ENCODE measurements around the gene SLC26A5. TPM values are rescaled to one million over a fixed set of nuclear protein-coding genes. Genes with fewer than 3 reads are reported as not detected.

The SLC26A5 gene
- total and polyA plus RNA-seq, 10 of the 15 experiments (the other 5 are each of a cell fraction or from before 2014, with no cell fraction given) = 0.03 TPM; not detected in 9

- TF ChIP-seq PRDM15 (CRISPR knock-in tag; IDR thresholded peaks at IDR 0.05) (no peak), ZZZ3 (IDR thresholded peaks at IDR 0.05; ENCODE audit: control insufficient read depth, insufficient read length, low read depth) (no peak), FOS (IDR thresholded peaks at IDR 0.05; ENCODE audit: borderline replicate concordance, extremely low read depth, insufficient read length) (no peak), TCF3 (IDR thresholded peaks at IDR 0.05; ENCODE audit: borderline replicate concordance, insufficient read depth, low read depth, low read length) (0 out of 2 replicates have a peak, but pooled peaks have one; percentile 27), MEF2A (IDR thresholded peaks at IDR 0.05; ENCODE audit: insufficient read depth, low read depth, low read length) (peak; percentile 60; the same call in 1 of the 2 replicates), RELB (IDR thresholded peaks at IDR 0.05; ENCODE audit: low read depth) (peak; percentile 93), ZNF384 (IDR thresholded peaks at IDR 0.05; ENCODE audit: borderline replicate concordance, low read depth, low read length) (no peak), TARDBP (IDR thresholded peaks at IDR 0.05; ENCODE audit: borderline replicate concordance) (peak; percentile 57; the same call in 1 of the 2 replicates), SIX5 (IDR thresholded peaks at IDR 0.05; ENCODE audit: low read depth, low read length, severe bottlenecking) (peak; percentile 62), ZNF592 (IDR thresholded peaks at IDR 0.05) (0 out of 2 replicates have a peak, but pooled peaks have one; percentile 22), PML (IDR thresholded peaks at IDR 0.05; ENCODE audit: low read length) (peak; percentile 85; the same call in 1 of the 2 replicates), NFXL1 (IDR thresholded peaks at IDR 0.05; ENCODE audit: borderline replicate concordance) (no peak), NRF1 (conservative IDR thresholded peaks at IDR 0.05; ENCODE audit: low read depth, low read length) (no peak), SIN3A (IDR thresholded peaks at IDR 0.05; ENCODE audit: low read depth, low read length) (peak; percentile 92), CREM (IDR thresholded peaks at IDR 0.05; ENCODE audit: low read depth) (peak; percentile 87), NKRF (conservative IDR thresholded peaks at IDR 0.05) (peak; percentile 96), STAT3 (IDR thresholded peaks at IDR 0.05; ENCODE audit: low read depth, low read length) (0 out of 2 replicates have a peak, but pooled peaks have one; percentile 12), SMARCA5 (IDR thresholded peaks at IDR 0.05) (peak; percentile 88; the same call in 1 of the 2 replicates)
Measured at GRCh38 chr7:103344453-103345149, 101.4 kb downstream of the SLC26A5 start, which contains the start of gene DNAJC2 (continued).

All from GM12878 (cell line).